Measurements from ENCODE around the gene REPIN1. TPM values are rescaled to one million over a fixed set of nuclear protein-coding genes. Genes with fewer than 3 reads are reported as not detected.

REPIN1 gene
- total RNA-seq, 1 experiment from 2014 or later = 113 TPM

DNA sequence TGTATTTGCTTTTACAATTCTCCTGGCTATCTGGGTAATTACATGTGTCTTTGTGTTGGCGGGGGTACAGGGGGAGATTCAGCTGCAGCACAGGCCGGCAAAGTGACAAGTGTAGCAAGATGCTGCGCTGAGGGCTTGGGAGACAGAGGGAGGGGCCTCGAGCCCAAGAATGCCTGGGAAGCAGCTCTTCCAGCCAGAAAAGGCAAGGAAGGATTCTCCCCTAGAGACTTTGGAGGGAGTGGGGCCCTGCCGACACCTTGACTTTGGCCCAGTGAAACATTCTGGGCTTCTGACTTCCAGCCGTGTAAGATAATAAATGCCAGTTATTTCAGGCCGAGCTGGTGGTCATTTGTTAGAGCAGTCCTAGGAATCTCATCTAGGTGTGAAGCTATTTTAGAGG, 7.2 kb upstream of the REPIN1 start:
- intact Hi-C loops (cut with micrococcal nuclease; ENCODE audit: unreplicated experiment) = no loop called here
- Histone ChIP-seq H3K36me3 (ENCODE audit: insufficient read depth, low read length, poor library complexity, severe bottlenecking) (no peaks in the 10 kb centered on the region), H3K27ac (ENCODE audit: low read depth, low read length, poor library complexity, severe bottlenecking) (no peak overlapping the region), H3K4me1 (ENCODE audit: insufficient read depth, low read length, poor library complexity, severe bottlenecking) (peaks cover 41% of the 10 kb centered on the region), H3K27me3 (replicated peaks; ENCODE audit: insufficient read depth, low read depth, low read length, poor library complexity) (no peaks in the 10 kb centered on the region), H3K9me3 (ENCODE audit: low read depth, low read length, poor library complexity, severe bottlenecking) (no peaks in the 10 kb centered on the region), H3K4me3 (ENCODE audit: low read depth, low read length, poor library complexity, severe bottlenecking) (no peak overlapping the region)
- CTCF ChIA-PET = interaction anchor here (0.7 kb wide), 1 partner anchor 15 kb away, joined by 3 read pairs; no protein-coding TSS in a partner anchor
- BruUV-seq (replicated peaks) = no TSS peak
- TF ChIP-seq EZH2 (IDR thresholded peaks at IDR 0.05; ENCODE audit: borderline replicate concordance, low read depth, low read length, poor library complexity, severe bottlenecking) = no peak
- TF ChIP-seq, protein P1, sequence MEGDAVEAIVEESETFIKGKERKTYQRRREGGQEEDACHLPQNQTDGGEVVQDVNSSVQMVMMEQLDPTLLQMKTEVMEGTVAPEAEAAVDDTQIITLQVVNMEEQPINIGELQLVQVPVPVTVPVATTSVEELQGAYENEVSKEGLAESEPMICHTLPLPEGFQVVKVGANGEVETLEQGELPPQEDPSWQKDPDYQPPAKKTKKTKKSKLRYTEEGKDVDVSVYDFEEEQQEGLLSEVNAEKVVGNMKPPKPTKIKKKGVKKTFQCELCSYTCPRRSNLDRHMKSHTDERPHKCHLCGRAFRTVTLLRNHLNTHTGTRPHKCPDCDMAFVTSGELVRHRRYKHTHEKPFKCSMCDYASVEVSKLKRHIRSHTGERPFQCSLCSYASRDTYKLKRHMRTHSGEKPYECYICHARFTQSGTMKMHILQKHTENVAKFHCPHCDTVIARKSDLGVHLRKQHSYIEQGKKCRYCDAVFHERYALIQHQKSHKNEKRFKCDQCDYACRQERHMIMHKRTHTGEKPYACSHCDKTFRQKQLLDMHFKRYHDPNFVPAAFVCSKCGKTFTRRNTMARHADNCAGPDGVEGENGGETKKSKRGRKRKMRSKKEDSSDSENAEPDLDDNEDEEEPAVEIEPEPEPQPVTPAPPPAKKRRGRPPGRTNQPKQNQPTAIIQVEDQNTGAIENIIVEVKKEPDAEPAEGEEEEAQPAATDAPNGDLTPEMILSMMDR (conservative IDR thresholded peaks at IDR 0.05; ENCODE audit: low read depth, low read length) = no peak
- no peak for DNase-seq (ENCODE audit: low spot score)
- POLR2A ChIA-PET (ENCODE audit: low non-redundant PET) = no interaction called here

DNA sequence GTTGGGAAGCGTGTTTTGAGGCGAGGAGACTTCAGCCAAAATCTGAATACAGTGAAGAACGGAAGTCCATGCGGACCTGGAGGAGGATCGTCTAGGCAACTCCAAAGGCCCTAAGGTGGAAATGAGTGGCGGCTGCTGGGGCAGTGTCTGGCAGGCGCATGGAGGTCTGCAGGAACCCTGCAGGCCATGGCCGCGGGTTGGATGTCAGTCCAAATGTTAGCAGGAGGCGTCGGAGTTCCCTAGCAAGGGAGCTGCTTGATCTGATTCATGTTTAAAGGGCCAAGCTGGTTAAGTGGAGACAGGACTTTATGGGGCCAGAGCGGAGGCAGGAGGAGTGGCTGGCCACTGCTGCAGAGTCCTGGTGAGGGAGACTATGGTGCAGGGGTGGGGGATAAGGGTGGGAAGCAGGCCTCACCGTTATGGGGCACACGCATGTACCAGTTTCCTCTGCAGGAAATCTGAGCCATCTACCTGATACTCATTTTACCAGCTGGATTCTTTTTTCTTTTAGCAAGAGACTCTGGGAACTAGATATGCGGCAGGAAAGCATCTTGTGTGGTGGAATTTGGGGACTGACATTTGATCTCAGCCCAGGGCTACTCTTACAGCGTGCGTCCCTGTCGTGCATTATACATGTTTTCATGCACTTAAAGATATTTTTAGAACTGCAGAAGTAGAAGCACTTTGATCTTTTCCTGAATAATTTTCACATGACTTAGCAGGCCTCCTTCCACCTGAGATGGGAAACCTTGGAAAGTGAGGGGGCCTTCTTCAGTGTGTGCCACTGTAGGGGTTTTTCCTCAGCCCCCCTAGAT, 6.6 kb upstream of the REPIN1 start:
- H3K4me3 ChIP-seq (ENCODE audit: low read depth, low read length, poor library complexity, severe bottlenecking) = no peak overlapping the region
- H3K4me1 ChIP-seq (ENCODE audit: insufficient read depth, low read length, poor library complexity, severe bottlenecking) = peaks cover 35% of the 10 kb centered on the region
- no peak for TF ChIP-seq EZH2 (IDR thresholded peaks at IDR 0.05; ENCODE audit: borderline replicate concordance, low read depth, low read length, poor library complexity, severe bottlenecking)
- TF ChIP-seq, protein P1 (conservative IDR thresholded peaks at IDR 0.05; ENCODE audit: low read depth, low read length) = no peak
- DNase-seq (ENCODE audit: low spot score) = no peak
- no peak overlapping the region for H3K27ac ChIP-seq (ENCODE audit: low read depth, low read length, poor library complexity, severe bottlenecking)
- POLR2A ChIA-PET (ENCODE audit: low non-redundant PET) = no interaction called here
- H3K9me3 ChIP-seq (ENCODE audit: low read depth, low read length, poor library complexity, severe bottlenecking) = no peaks in the 10 kb centered on the region
- BruUV-seq (replicated peaks) = no TSS peak
- CTCF ChIA-PET = interaction anchor here (0.7 kb wide), 1 partner anchor 14 kb away, joined by 3 read pairs; no protein-coding TSS in a partner anchor
- intact Hi-C loops (cut with micrococcal nuclease; ENCODE audit: unreplicated experiment) = no loop called here
- H3K27me3 ChIP-seq (replicated peaks; ENCODE audit: insufficient read depth, low read depth, low read length, poor library complexity) = no peaks in the 10 kb centered on the region
- H3K36me3 ChIP-seq (ENCODE audit: insufficient read depth, low read length, poor library complexity, severe bottlenecking) = no peaks in the 10 kb centered on the region

DNA sequence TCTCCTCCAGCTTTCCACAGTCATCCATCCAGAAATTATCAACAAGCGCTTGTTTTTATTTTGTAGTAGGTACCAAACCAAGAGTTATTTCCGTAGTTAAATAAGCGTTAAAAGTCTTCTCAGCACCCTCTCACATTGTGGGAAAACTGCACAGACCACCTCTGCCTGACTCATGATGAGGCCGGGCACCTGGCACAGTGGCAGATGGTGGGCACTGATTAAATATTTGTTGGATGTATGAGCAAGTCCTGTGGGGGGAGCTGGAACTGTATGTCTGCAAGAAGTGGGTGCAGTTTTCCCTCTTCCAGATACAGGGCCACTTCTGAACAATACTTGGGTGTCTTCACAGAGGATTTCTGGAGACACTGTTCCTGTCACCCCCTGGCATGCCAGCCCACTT, 5.3 kb upstream of the REPIN1 start:
- POLR2A ChIA-PET (ENCODE audit: low non-redundant PET) = no interaction called here

More for the DNA sequence above, 5.3 kb upstream of the REPIN1 start:
- TF ChIP-seq EZH2 (IDR thresholded peaks at IDR 0.05; ENCODE audit: borderline replicate concordance, low read depth, low read length, poor library complexity, severe bottlenecking) = no peak
- TF ChIP-seq, protein P1 (conservative IDR thresholded peaks at IDR 0.05; ENCODE audit: low read depth, low read length) = no peak
- BruUV-seq (replicated peaks) = no TSS peak
- Histone ChIP-seq H3K27me3 (replicated peaks; ENCODE audit: insufficient read depth, low read depth, low read length, poor library complexity) (no peaks in the 10 kb centered on the region), H3K9me3 (ENCODE audit: low read depth, low read length, poor library complexity, severe bottlenecking) (no peaks in the 10 kb centered on the region), H3K4me1 (ENCODE audit: insufficient read depth, low read length, poor library complexity, severe bottlenecking) (peaks cover 30% of the 10 kb centered on the region), H3K36me3 (ENCODE audit: insufficient read depth, low read length, poor library complexity, severe bottlenecking) (no peaks in the 10 kb centered on the region), H3K4me3 (ENCODE audit: low read depth, low read length, poor library complexity, severe bottlenecking) (no peak overlapping the region), H3K27ac (ENCODE audit: low read depth, low read length, poor library complexity, severe bottlenecking) (peak overlapping the region; percentile 53)
- no peak for DNase-seq (ENCODE audit: low spot score)
- CTCF ChIA-PET = no interaction called here
- intact Hi-C loops (cut with micrococcal nuclease; ENCODE audit: unreplicated experiment) = no loop called here

All from A673 (cell line).